Measurements from ENCODE around the gene AKAP8. TPM values are rescaled to one million over a fixed set of nuclear protein-coding genes. Genes with fewer than 3 reads are reported as not detected.

The AKAP8 gene
- total and polyA plus RNA-seq, 2 experiments from 2014 or later, result 22.4 to 36.5 TPM

GRCh38 chr19:15320116-15320515 lies 59.5 kb downstream of the AKAP8 start:
- peaks cover 11% of the 10 kb centered on the region; the same call in 2 of the 3 replicates for H3K36me3 Mint-ChIP-seq (ENCODE audit: low read depth)
- Histone ChIP-seq H3K36me3 (ENCODE audit: insufficient read depth) (no peaks in the 10 kb centered on the region), H3K4me1 (ENCODE audit: insufficient read depth) (peaks cover 31% of the 10 kb centered on the region), H2AFZ (no peak overlapping the region), H3K9me2 (ENCODE audit: insufficient read depth) (no peaks in the 10 kb centered on the region), H3K27ac (ENCODE audit: low read depth) (peak overlapping the region; percentile 66; the same call in 1 of the 2 replicates), H3K4me2 (no peak overlapping the region), H3F3A (replicated peaks; ENCODE audit: low read depth) (no peaks in the 10 kb centered on the region), H4K20me1 (replicated peaks; ENCODE audit: insufficient read depth) (peaks cover 99% of the 10 kb centered on the region), H3K79me2 (replicated peaks; ENCODE audit: insufficient read depth) (peaks cover 100% of the 10 kb centered on the region), H3K4me3 (no peak overlapping the region), H3K27me3 (ENCODE audit: insufficient read depth) (no peaks in the 10 kb centered on the region)
- no peak for TF ChIP-seq POLR2AphosphoS5 (IDR thresholded peaks at IDR 0.05; ENCODE audit: low read depth)
- no peak for TF ChIP-seq ZNF114 (CRISPR knock-in tag; IDR thresholded peaks at IDR 0.05)
- TF ChIP-seq, protein P1, sequence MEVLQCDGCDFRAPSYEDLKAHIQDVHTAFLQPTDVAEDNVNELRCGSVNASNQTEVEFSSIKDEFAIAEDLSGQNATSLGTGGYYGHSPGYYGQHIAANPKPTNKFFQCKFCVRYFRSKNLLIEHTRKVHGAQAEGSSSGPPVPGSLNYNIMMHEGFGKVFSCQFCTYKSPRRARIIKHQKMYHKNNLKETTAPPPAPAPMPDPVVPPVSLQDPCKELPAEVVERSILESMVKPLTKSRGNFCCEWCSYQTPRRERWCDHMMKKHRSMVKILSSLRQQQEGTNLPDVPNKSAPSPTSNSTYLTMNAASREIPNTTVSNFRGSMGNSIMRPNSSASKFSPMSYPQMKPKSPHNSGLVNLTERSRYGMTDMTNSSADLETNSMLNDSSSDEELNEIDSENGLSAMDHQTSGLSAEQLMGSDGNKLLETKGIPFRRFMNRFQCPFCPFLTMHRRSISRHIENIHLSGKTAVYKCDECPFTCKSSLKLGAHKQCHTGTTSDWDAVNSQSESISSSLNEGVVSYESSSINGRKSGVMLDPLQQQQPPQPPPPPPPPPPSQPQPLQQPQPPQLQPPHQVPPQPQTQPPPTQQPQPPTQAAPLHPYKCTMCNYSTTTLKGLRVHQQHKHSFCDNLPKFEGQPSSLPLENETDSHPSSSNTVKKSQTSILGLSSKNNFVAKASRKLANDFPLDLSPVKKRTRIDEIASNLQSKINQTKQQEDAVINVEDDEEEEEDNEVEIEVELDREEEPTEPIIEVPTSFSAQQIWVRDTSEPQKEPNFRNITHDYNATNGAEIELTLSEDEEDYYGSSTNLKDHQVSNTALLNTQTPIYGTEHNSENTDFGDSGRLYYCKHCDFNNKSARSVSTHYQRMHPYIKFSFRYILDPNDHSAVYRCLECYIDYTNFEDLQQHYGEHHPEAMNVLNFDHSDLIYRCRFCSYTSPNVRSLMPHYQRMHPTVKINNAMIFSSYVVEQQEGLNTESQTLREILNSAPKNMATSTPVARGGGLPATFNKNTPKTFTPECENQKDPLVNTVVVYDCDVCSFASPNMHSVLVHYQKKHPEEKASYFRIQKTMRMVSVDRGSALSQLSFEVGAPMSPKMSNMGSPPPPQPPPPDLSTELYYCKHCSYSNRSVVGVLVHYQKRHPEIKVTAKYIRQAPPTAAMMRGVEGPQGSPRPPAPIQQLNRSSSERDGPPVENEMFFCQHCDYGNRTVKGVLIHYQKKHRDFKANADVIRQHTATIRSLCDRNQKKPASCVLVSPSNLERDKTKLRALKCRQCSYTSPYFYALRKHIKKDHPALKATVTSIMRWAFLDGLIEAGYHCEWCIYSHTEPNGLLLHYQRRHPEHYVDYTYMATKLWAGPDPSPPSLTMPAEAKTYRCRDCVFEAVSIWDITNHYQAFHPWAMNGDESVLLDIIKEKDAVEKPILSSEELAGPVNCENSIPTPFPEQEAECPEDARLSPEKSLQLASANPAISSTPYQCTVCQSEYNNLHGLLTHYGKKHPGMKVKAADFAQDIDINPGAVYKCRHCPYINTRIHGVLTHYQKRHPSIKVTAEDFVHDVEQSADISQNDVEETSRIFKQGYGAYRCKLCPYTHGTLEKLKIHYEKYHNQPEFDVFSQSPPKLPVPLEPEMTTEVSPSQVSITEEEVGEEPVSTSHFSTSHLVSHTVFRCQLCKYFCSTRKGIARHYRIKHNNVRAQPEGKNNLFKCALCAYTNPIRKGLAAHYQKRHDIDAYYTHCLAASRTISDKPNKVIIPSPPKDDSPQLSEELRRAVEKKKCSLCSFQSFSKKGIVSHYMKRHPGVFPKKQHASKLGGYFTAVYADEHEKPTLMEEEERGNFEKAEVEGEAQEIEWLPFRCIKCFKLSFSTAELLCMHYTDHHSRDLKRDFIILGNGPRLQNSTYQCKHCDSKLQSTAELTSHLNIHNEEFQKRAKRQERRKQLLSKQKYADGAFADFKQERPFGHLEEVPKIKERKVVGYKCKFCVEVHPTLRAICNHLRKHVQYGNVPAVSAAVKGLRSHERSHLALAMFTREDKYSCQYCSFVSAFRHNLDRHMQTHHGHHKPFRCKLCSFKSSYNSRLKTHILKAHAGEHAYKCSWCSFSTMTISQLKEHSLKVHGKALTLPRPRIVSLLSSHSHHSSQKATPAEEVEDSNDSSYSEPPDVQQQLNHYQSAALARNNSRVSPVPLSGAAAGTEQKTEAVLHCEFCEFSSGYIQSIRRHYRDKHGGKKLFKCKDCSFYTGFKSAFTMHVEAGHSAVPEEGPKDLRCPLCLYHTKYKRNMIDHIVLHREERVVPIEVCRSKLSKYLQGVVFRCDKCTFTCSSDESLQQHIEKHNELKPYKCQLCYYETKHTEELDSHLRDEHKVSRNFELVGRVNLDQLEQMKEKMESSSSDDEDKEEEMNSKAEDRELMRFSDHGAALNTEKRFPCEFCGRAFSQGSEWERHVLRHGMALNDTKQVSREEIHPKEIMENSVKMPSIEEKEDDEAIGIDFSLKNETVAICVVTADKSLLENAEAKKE (CRISPR knock-in tag; IDR thresholded peaks at IDR 0.05), result no peak
- TF ChIP-seq ZNF331 (CRISPR knock-in tag; IDR thresholded peaks at IDR 0.05; ENCODE audit: low read depth), result no peak
- TF ChIP-seq ETS1 (IDR thresholded peaks at IDR 0.05), result no peak
- no peak for TF ChIP-seq EZH2 (IDR thresholded peaks at IDR 0.05; ENCODE audit: low read depth, unreplicated experiment)
- no peak for TF ChIP-seq EZH2phosphoT487 (IDR thresholded peaks at IDR 0.05; ENCODE audit: unreplicated experiment)
- no peak overlapping the region for H3K27ac Mint-ChIP-seq
- H3K9me3 Mint-ChIP-seq, result no peaks in the 10 kb centered on the region; the same call in 2 of the 3 replicates
- DNase-seq (ENCODE audit: low spot score) (no peak), ATAC-seq (no peak)
- peaks cover 9% of the 10 kb centered on the region for H3K27me3 Mint-ChIP-seq (ENCODE audit: insufficient read depth, low read depth, poor library complexity)
- H3K4me3 Mint-ChIP-seq, result no peak overlapping the region
- H3K4me1 Mint-ChIP-seq, result peaks cover 67% of the 10 kb centered on the region

Data from GM23338 (cell line).